Breast epithelium (tissue), 3 donors: ENCODE results near the gene CLIP1.

Source experiments
- CTCF ChIP-seq, 3 donors: fragments of 450-650 bp; IDR thresholded peaks; one replicate each; pipeline ENCODE4 v1.5.1; 2016 to 2017; ENCODE audit warnings: antibody characterized with exemption in 3 of 3, mild to moderate bottlenecking in 3 of 3, moderate library complexity in 3 of 3
- POLR2A ChIP-seq: fragments of 450-650 bp; IDR thresholded peaks from one replicate; pipeline ENCODE4 v1.6.1; 2016; ENCODE audit warnings: antibody characterized with exemption, mild to moderate bottlenecking, moderate library complexity
- POLR2AphosphoS5 ChIP-seq, 3 donors: sonication (generic); formaldehyde crosslinking; IDR thresholded peaks; one replicate each; pipeline ENCODE4 v1.6.1; 2017; ENCODE audit warnings: antibody characterized with exemption in 3 of 3

GRCh38 chr12:122322501-122322900 lies 100.0 kb downstream of the CLIP1 start:
- TF ChIP-seq POLR2A (no peak), CTCF (IDR thresholded peaks at IDR 0.05) (no peak), POLR2AphosphoS5 (IDR thresholded peaks at IDR 0.05) (no peak)
